ENCODE measurements around the gene IRF2BPL. TPM values are rescaled to one million over a fixed set of nuclear protein-coding genes. Genes with fewer than 3 reads are reported as not detected.

IRF2BPL gene
- total and polyA plus RNA-seq, 2 of the 4 experiments (the other 2 are of a cell fraction): 6.3 to 14.5 TPM

DNA sequence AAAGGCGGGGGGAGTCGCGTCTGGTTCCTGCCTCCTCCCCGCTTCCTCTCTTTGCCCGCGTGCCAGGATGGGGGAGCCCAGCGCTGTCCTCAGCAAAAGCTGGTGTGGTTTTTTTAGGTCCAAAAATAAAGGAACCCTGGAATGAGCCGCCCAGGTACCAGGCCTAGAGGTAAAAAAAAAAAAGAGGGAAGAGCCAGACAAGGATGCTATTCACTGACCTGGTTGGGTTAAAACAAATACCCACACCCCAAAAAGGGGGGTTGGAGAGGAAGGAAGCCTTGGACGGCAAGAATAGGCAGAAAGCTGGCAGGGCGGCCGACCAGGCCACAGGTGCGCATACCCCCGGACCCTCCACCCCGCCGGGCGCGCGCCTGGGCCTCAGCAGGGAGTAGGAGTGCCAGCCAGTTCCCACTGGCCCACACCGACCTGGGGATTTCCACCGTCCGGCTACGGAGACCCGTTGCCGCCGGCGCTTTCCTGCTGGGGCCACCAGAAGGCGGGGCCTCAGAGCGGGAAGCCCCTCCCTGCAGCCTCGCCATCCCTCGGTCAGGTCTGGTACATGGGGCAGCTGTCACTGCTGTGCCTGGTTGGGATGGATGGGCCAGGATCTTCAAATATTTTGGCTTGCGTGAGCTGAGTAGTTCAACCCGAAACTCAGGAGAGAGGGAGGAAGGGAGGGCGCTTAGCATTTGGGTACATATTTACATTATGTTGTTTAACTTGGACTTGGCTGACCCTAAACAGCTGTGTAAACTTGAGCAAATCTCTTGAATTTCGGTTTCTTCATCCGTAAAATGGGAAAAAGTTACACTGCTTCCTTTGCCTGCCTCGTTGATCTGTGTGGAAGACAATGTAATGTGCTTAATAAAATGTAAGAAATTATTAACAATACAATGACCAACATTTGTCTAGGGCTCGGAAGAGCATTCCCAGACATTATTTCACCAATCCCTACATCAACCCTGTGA, 5.4 kb upstream of the IRF2BPL start (continued):
- TF ChIP-seq, protein P1, sequence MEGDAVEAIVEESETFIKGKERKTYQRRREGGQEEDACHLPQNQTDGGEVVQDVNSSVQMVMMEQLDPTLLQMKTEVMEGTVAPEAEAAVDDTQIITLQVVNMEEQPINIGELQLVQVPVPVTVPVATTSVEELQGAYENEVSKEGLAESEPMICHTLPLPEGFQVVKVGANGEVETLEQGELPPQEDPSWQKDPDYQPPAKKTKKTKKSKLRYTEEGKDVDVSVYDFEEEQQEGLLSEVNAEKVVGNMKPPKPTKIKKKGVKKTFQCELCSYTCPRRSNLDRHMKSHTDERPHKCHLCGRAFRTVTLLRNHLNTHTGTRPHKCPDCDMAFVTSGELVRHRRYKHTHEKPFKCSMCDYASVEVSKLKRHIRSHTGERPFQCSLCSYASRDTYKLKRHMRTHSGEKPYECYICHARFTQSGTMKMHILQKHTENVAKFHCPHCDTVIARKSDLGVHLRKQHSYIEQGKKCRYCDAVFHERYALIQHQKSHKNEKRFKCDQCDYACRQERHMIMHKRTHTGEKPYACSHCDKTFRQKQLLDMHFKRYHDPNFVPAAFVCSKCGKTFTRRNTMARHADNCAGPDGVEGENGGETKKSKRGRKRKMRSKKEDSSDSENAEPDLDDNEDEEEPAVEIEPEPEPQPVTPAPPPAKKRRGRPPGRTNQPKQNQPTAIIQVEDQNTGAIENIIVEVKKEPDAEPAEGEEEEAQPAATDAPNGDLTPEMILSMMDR (conservative IDR thresholded peaks at IDR 0.05; ENCODE audit: low read depth, low read length): no peak
- TF ChIP-seq RCOR1 (IDR thresholded peaks at IDR 0.05; ENCODE audit: insufficient replicate concordance, low read length) (peak; percentile 87), MAZ (IDR thresholded peaks at IDR 0.05; ENCODE audit: borderline replicate concordance, low read depth, low read length) (peak; percentile 83), POLR2A (IDR thresholded peaks at IDR 0.05; ENCODE audit: low read depth, low read length) (peak; percentile 77)

Measured in IMR-90 (cell line).